Mesothelial cell of epicardium (in vitro differentiated cells): Measurements from ENCODE around the gene ORM1. TPM values are rescaled to one million over a fixed set of nuclear protein-coding genes. Genes with fewer than 3 reads are reported as not detected.

Experiments
- DNase-seq, 2 experiments: peaks; one replicate each; pipeline ENCODE4 v3.0.0; 2021; ENCODE audit warnings: low spot score in 2 of 2; ENCODE audit not compliant: unreplicated experiment in 2 of 2
- H3K27ac Mint-ChIP-seq: 2 replicates; pipeline ENCODE4 v1.8.0; 2021; ENCODE audit warnings: mixed read lengths
- H3K27me3 Mint-ChIP-seq: 2 replicates; pipeline ENCODE4 v1.8.0; 2021; ENCODE audit warnings: low read depth, mixed read lengths
- H3K36me3 Mint-ChIP-seq: 2 replicates; pipeline ENCODE4 v1.8.0; 2021; ENCODE audit warnings: mixed read lengths
- H3K4me1 Mint-ChIP-seq: 2 replicates; pipeline ENCODE4 v1.8.0; 2021; ENCODE audit warnings: mixed read lengths
- H3K4me3 Mint-ChIP-seq: 2 replicates; pipeline ENCODE4 v1.8.0; 2021; ENCODE audit warnings: mild to moderate bottlenecking, moderate library complexity, mixed read lengths
- H3K9me3 Mint-ChIP-seq: 2 replicates; pipeline ENCODE4 v1.8.0; 2021; ENCODE audit warnings: mixed read lengths
- total RNA-seq: library from RNA; stranded (reverse); gene quantifications from 3 replicates; pipeline ENCODE4 v1.2.1, GENCODE V29; 2021
- TF ChIP-seq, protein P1 (sequence below): fragments of 200-600 bp; sonication (generic); IDR thresholded peaks from one replicate; pipeline ENCODE4 v1.5.0; 2021; ENCODE audit warnings: antibody characterized with exemption; ENCODE audit not compliant: unreplicated experiment

Gene ORM1
- total RNA-seq, 1 donor from 2014 or later: not detected

DNA sequence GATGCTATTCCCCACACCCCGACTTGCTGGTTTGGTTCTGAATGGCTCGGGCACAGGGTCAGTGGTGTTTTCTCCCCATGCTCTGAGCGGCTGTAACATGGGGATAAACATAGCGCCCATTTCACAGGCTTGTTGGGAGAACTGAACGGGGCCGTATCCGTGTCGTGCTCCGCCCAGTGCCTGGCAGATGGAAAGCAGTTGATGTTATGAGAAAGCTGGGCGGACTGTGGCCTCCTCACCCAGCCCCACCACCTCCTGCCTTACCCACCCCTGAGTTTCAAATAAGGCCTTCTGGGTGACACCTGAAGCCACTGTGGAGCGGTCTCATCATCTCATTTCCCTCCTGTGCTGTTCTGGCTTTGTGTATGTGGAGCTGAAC is 21.3 kb downstream of the ORM1 start:
- H3K4me1 Mint-ChIP-seq: peaks cover 3% of the 10 kb centered on the region
- H3K27ac Mint-ChIP-seq: no peak overlapping the region
- no peaks in the 10 kb centered on the region for H3K27me3 Mint-ChIP-seq
- H3K9me3 Mint-ChIP-seq: no peaks in the 10 kb centered on the region
- DNase-seq: no peak
- TF ChIP-seq, protein P1, sequence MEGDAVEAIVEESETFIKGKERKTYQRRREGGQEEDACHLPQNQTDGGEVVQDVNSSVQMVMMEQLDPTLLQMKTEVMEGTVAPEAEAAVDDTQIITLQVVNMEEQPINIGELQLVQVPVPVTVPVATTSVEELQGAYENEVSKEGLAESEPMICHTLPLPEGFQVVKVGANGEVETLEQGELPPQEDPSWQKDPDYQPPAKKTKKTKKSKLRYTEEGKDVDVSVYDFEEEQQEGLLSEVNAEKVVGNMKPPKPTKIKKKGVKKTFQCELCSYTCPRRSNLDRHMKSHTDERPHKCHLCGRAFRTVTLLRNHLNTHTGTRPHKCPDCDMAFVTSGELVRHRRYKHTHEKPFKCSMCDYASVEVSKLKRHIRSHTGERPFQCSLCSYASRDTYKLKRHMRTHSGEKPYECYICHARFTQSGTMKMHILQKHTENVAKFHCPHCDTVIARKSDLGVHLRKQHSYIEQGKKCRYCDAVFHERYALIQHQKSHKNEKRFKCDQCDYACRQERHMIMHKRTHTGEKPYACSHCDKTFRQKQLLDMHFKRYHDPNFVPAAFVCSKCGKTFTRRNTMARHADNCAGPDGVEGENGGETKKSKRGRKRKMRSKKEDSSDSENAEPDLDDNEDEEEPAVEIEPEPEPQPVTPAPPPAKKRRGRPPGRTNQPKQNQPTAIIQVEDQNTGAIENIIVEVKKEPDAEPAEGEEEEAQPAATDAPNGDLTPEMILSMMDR: no peak
- no peak overlapping the region for H3K4me3 Mint-ChIP-seq
- peaks cover 50% of the 10 kb centered on the region for H3K36me3 Mint-ChIP-seq

DNA sequence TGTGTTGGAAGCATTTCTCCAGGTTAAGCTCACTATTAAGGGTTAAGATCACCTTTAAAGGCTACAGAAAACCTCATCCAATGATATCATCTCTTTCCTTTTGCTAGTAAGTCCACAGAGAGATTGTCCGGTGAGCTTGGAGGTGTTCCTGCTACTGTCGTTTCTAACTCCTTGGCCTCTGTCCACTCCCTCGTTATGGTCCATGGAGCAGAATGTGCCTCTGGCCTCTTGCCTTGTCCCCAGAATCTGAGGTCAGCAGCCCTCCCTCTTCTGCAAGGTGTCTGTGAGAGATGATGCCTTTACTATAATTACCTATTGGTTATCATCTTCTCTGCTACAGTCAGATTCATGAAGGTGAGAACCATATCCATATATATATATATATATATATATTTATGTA is 21.8 kb downstream of the ORM1 start:
- H3K27me3 Mint-ChIP-seq: no peaks in the 10 kb centered on the region
- DNase-seq: no peak
- H3K27ac Mint-ChIP-seq: no peak overlapping the region
- H3K4me1 Mint-ChIP-seq: peaks cover 8% of the 10 kb centered on the region
- peaks cover 50% of the 10 kb centered on the region for H3K36me3 Mint-ChIP-seq
- TF ChIP-seq, protein P1: no peak
- no peak overlapping the region for H3K4me3 Mint-ChIP-seq
- H3K9me3 Mint-ChIP-seq: no peaks in the 10 kb centered on the region

DNA sequence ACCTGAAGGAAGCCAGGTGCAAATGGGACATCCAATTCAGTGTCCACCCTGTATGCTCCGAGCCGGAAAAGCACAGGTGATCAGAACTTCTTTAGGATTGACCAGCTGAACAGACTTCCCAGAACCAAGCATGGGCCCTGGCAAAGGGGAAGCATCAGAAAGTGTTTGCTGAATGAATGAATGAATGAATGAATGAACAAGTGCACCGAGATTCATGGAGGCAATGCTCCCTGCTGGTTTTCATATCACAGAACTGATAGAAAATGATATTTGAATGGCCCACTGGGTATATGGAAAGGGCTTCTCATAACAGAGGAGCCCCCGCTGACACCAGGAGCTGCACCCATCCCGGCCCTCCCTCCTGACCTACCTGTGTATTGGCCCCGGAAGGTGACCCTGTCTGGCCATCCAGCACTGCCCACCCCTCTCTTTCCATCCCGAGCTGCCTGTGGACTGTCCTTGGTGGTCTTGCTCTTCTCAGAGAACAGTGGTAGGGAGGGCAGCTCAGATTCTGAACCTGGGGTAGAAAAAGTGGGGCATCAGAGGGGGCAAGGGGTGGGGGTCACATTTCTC is 22.7 kb downstream of the ORM1 start:
- DNase-seq: no peak
- Mint-ChIP-seq H3K9me3 (no peaks in the 10 kb centered on the region), H3K4me3 (no peak overlapping the region), H3K27me3 (no peaks in the 10 kb centered on the region), H3K27ac (no peak overlapping the region), H3K4me1 (peaks cover 10% of the 10 kb centered on the region), H3K36me3 (peaks cover 53% of the 10 kb centered on the region)
- TF ChIP-seq, protein P1: no peak

DNA sequence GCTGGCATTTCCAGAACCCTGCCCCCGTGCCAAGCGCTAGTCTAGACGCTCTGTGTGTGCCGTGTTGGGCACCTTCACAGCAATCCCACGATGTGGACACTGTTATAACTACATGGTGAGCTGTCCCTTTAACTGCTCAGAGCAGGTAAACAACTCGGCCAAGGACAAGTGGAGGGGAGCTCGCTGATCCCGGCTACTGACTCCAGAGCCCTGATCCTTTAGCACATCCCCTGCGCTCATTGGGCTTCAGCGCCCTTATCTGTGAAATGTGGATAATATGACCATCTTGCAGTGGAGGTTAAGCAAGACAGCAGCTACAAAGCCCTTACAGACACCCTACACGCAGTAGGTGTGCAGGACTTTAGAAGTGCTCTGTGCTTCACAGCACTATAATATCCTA is 23.2 kb downstream of the ORM1 start:
- Mint-ChIP-seq H3K4me3 (no peak overlapping the region), H3K27me3 (no peaks in the 10 kb centered on the region), H3K27ac (no peak overlapping the region), H3K9me3 (no peaks in the 10 kb centered on the region), H3K36me3 (peaks cover 53% of the 10 kb centered on the region), H3K4me1 (peaks cover 10% of the 10 kb centered on the region)
- DNase-seq: no peak
- TF ChIP-seq, protein P1: no peak

DNA sequence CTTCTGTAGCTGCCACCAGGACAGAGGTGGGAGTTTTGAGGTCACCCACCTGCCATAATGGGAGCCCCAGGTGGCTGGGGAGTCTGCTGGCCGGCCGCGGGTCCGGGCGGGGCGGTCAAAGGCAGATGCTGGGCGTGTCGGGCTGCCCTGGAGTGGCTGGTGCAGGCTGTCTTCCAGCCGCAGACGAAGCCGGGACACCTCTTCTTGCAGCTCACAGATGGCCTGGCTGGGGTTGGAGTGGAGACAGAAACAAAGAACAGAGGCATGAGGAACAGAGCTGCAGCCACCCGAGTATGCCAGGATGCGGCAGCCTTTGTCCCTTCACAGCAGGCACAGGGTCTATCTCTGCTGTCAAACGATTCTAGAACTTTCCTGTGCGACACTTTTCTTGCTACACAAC is 24.8 kb downstream of the ORM1 start:
- H3K4me3 Mint-ChIP-seq: no peak overlapping the region
- peaks cover 49% of the 10 kb centered on the region for H3K36me3 Mint-ChIP-seq
- TF ChIP-seq, protein P1: no peak
- no peaks in the 10 kb centered on the region for H3K9me3 Mint-ChIP-seq
- DNase-seq: no peak
- H3K4me1 Mint-ChIP-seq: peaks cover 10% of the 10 kb centered on the region
- H3K27ac Mint-ChIP-seq: no peak overlapping the region
- H3K27me3 Mint-ChIP-seq: no peaks in the 10 kb centered on the region
